ENCODE data around the gene ZNF92. TPM values are rescaled to one million over a fixed set of nuclear protein-coding genes. Genes with fewer than 3 reads are reported as not detected.
"Not testable (repeated sequence)": the region's sequence is repeated elsewhere in the genome, so short reads cannot be mapped to it uniquely, and the experiment has no call there.

Gene ZNF92
- total RNA-seq, 1 donor = 59.1 TPM

GRCh38 chr7:65398671-65399070 lies 25.0 kb downstream of the ZNF92 start:
- H3K4me3 ChIP-seq (ENCODE audit: low read length); H3K4me1 ChIP-seq (ENCODE audit: insufficient read depth, low read length); H3K27me3 ChIP-seq (ENCODE audit: insufficient read depth, low read length): not testable (repeated sequence)
- peaks cover 76% of the 10 kb centered on the region for H3K9me3 ChIP-seq (ENCODE audit: low read depth, low read length)

GRCh38 chr7:65399101-65399500 lies 25.4 kb downstream of the ZNF92 start:
- not testable (repeated sequence) for H3K4me1 ChIP-seq (ENCODE audit: insufficient read depth, low read length); H3K4me3 ChIP-seq (ENCODE audit: low read length); H3K27me3 ChIP-seq (ENCODE audit: insufficient read depth, low read length)
- H3K9me3 ChIP-seq (ENCODE audit: low read depth, low read length) = peaks cover 80% of the 10 kb centered on the region

- Histone ChIP-seq H3K4me1 (ENCODE audit: insufficient read depth, low read length) (no peaks in the 10 kb centered on the region), H3K4me3 (ENCODE audit: low read length) (no peak overlapping the region), H3K27me3 (ENCODE audit: insufficient read depth, low read length) (no peaks in the 10 kb centered on the region), H3K9me3 (ENCODE audit: low read depth, low read length) (peaks cover 60% of the 10 kb centered on the region)
These were observed 30.4 kb downstream of the ZNF92 start for GRCh38 chr7:65404020-65404419.

GRCh38 chr7:65406706-65407105 lies 33.1 kb downstream of the ZNF92 start:
- not testable (repeated sequence) for H3K4me3 ChIP-seq (ENCODE audit: low read length); H3K27me3 ChIP-seq (ENCODE audit: insufficient read depth, low read length); H3K4me1 ChIP-seq (ENCODE audit: insufficient read depth, low read length)
- peaks cover 35% of the 10 kb centered on the region for H3K9me3 ChIP-seq (ENCODE audit: low read depth, low read length)

GRCh38 chr7:65409363-65409762 lies 35.7 kb downstream of the ZNF92 start:
- Histone ChIP-seq H3K4me3 (ENCODE audit: low read length) (no peak overlapping the region), H3K27me3 (ENCODE audit: insufficient read depth, low read length) (no peaks in the 10 kb centered on the region), H3K9me3 (ENCODE audit: low read depth, low read length) (peaks cover 19% of the 10 kb centered on the region), H3K4me1 (ENCODE audit: insufficient read depth, low read length) (no peaks in the 10 kb centered on the region)

- H3K4me3 ChIP-seq (ENCODE audit: low read length) = no peak overlapping the region
- H3K4me1 ChIP-seq (ENCODE audit: insufficient read depth, low read length) = no peaks in the 10 kb centered on the region
These were observed 37.6 kb downstream of the ZNF92 start for GRCh38 chr7:65411249-65411648.

GRCh38 chr7:65422670-65423069 lies 49.0 kb downstream of the ZNF92 start:
- Histone ChIP-seq H3K9me3 (ENCODE audit: low read depth, low read length) (peaks cover 11% of the 10 kb centered on the region), H3K4me1 (ENCODE audit: insufficient read depth, low read length) (no peaks in the 10 kb centered on the region), H3K4me3 (ENCODE audit: low read length) (no peak overlapping the region), H3K27me3 (ENCODE audit: insufficient read depth, low read length) (no peaks in the 10 kb centered on the region)

More at GRCh38 chr7:65411249-65411648, 37.6 kb downstream of the ZNF92 start:
- Histone ChIP-seq H3K27me3 (ENCODE audit: insufficient read depth, low read length) (no peaks in the 10 kb centered on the region), H3K9me3 (ENCODE audit: low read depth, low read length) (peaks cover 5% of the 10 kb centered on the region)

GRCh38 chr7:65423286-65423685 lies 49.6 kb downstream of the ZNF92 start:
- not testable (repeated sequence) for H3K27me3 ChIP-seq (ENCODE audit: insufficient read depth, low read length); H3K4me3 ChIP-seq (ENCODE audit: low read length); H3K4me1 ChIP-seq (ENCODE audit: insufficient read depth, low read length)
- peaks cover 13% of the 10 kb centered on the region for H3K9me3 ChIP-seq (ENCODE audit: low read depth, low read length)

GRCh38 chr7:65429642-65430343 lies 56.1 kb downstream of the ZNF92 start:
- H3K4me3 ChIP-seq (ENCODE audit: low read length) = no peak overlapping the region
- H3K9me3 ChIP-seq (ENCODE audit: low read depth, low read length) = peaks cover 28% of the 10 kb centered on the region
- H3K4me1 ChIP-seq (ENCODE audit: insufficient read depth, low read length) = no peaks in the 10 kb centered on the region
- no peaks in the 10 kb centered on the region for H3K27me3 ChIP-seq (ENCODE audit: insufficient read depth, low read length)

- peaks cover 28% of the 10 kb centered on the region for H3K9me3 ChIP-seq (ENCODE audit: low read depth, low read length)
- H3K4me1 ChIP-seq (ENCODE audit: insufficient read depth, low read length) = no peaks in the 10 kb centered on the region
- no peaks in the 10 kb centered on the region for H3K27me3 ChIP-seq (ENCODE audit: insufficient read depth, low read length)
- H3K4me3 ChIP-seq (ENCODE audit: low read length) = no peak overlapping the region
These were observed 56.9 kb downstream of the ZNF92 start for GRCh38 chr7:65430344-65431186.

GRCh38 chr7:65434307-65434706 lies 60.7 kb downstream of the ZNF92 start:
- Histone ChIP-seq H3K9me3 (ENCODE audit: low read depth, low read length) (peaks cover 15% of the 10 kb centered on the region), H3K4me3 (ENCODE audit: low read length) (no peak overlapping the region), H3K27me3 (ENCODE audit: insufficient read depth, low read length) (no peaks in the 10 kb centered on the region), H3K4me1 (ENCODE audit: insufficient read depth, low read length) (no peaks in the 10 kb centered on the region)

GRCh38 chr7:65436163-65436562 lies 62.5 kb downstream of the ZNF92 start:
- no peaks in the 10 kb centered on the region for H3K4me1 ChIP-seq (ENCODE audit: insufficient read depth, low read length)
- H3K9me3 ChIP-seq (ENCODE audit: low read depth, low read length) = no peaks in the 10 kb centered on the region
- H3K27me3 ChIP-seq (ENCODE audit: insufficient read depth, low read length) = no peaks in the 10 kb centered on the region
- H3K4me3 ChIP-seq (ENCODE audit: low read length) = no peak overlapping the region

- no peaks in the 10 kb centered on the region for H3K4me1 ChIP-seq (ENCODE audit: insufficient read depth, low read length)
- H3K9me3 ChIP-seq (ENCODE audit: low read depth, low read length) = no peaks in the 10 kb centered on the region
- no peak overlapping the region for H3K4me3 ChIP-seq (ENCODE audit: low read length)
- H3K27me3 ChIP-seq (ENCODE audit: insufficient read depth, low read length) = no peaks in the 10 kb centered on the region
These were observed 64.9 kb downstream of the ZNF92 start for GRCh38 chr7:65438598-65438997.

GRCh38 chr7:65441010-65441409 lies 67.4 kb downstream of the ZNF92 start:
- Histone ChIP-seq H3K4me1 (ENCODE audit: insufficient read depth, low read length) (no peaks in the 10 kb centered on the region), H3K27me3 (ENCODE audit: insufficient read depth, low read length) (no peaks in the 10 kb centered on the region), H3K9me3 (ENCODE audit: low read depth, low read length) (no peaks in the 10 kb centered on the region), H3K4me3 (ENCODE audit: low read length) (no peak overlapping the region)

- no peaks in the 10 kb centered on the region for H3K9me3 ChIP-seq (ENCODE audit: low read depth, low read length)
- no peak overlapping the region for H3K4me3 ChIP-seq (ENCODE audit: low read length)
- no peaks in the 10 kb centered on the region for H3K4me1 ChIP-seq (ENCODE audit: insufficient read depth, low read length)
- H3K27me3 ChIP-seq (ENCODE audit: insufficient read depth, low read length) = no peaks in the 10 kb centered on the region
These were observed 70.7 kb downstream of the ZNF92 start for GRCh38 chr7:65444205-65444842.

All from mononuclear cell (primary cell).